GM19043 (cell line): ENCODE data around the gene LDLRAD3.
"Not testable (repeated sequence)": the region's sequence is repeated elsewhere in the genome, so short reads cannot be mapped to it uniquely, and the experiment has no call there.

Experiments used
- ATAC-seq: cut with Tn5 transposase; IDR thresholded peaks from one replicate; pipeline ENCODE4 v1.9.1; 2021; ENCODE audit warnings: low read depth; ENCODE audit not compliant: unreplicated experiment

Gene LDLRAD3

GRCh38 chr11:35986947-35987346 is 43.1 kb downstream of the LDLRAD3 start:
- no peak for ATAC-seq

DNA sequence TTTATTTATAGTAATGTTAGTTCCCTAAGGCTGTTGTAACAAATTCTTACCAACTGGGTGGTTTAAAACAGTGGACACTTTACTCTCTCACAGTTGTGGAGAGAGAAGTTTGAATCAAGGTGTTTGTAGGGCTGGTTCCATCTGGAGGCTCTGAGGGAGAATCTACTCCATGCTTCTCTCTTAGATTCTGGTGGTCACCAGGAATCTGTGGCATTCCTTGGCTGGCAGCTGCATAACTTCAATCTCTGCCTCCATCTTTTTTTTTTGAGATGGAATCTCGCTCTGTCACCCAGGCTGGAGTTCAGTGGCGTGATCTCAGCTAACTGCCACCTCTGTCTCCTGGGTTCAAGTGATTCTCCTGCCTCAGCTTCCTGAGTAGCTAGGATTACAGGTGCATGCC is 46.3 kb downstream of the LDLRAD3 start:
- no peak for ATAC-seq

GRCh38 chr11:35990816-35991215 is 47.0 kb downstream of the LDLRAD3 start:
- no peak for ATAC-seq

- no peak for ATAC-seq
Observed at GRCh38 chr11:35992548-35992947, 48.7 kb downstream of the LDLRAD3 start.

GRCh38 chr11:35994421-35994820 is 50.6 kb downstream of the LDLRAD3 start:
- no peak for ATAC-seq

- ATAC-seq: no peak
Observed at GRCh38 chr11:35995681-35996271, 51.9 kb downstream of the LDLRAD3 start.

GRCh38 chr11:35997902-35998520 is 54.1 kb downstream of the LDLRAD3 start:
- no peak for ATAC-seq

DNA sequence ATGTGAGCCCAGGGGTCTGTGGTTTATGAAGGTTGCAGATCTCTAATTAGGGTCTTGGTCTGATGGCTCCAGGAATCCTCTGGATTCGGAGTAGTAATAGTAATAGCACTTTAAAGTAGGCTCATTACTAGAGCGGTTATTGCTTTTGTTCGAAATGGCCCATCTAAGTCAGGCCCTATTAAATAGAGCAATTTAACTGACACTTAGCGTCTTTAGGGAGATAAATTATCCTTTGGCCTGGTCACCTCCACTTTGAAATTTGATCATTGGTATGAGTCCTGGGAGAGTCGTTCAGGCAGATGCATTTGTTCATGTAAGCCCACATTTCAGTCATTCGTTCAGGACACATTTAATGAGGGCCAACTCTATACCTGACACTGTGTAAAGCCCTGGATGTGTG is 54.8 kb downstream of the LDLRAD3 start:
- no peak for ATAC-seq

GRCh38 chr11:36000616-36001190 is 56.8 kb downstream of the LDLRAD3 start:
- ATAC-seq: no peak

DNA sequence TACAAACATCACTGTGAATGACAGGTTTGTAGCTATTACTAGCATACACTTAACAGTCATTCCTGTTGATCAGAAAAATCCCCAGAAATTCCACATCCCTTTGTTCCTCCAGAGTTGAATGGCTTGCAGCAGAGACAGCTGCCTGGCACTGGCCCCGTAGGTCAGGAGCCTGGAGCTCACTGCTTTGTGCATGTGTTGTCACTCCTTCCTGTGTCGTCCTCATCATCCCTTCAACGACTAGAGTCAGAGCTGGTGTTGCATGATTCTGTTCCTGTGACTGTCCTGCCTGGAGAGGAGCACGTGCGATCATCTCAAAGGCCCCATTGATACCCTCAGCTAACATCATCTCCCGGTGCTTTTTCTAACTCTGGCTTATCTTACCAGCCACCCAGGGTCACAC is 58.3 kb downstream of the LDLRAD3 start:
- ATAC-seq: no peak

GRCh38 chr11:36002796-36003195 is 58.9 kb downstream of the LDLRAD3 start:
- no peak for ATAC-seq

- ATAC-seq: no peak
Observed at GRCh38 chr11:36006556-36006955, 62.7 kb downstream of the LDLRAD3 start.

GRCh38 chr11:36007127-36007655 is 63.3 kb downstream of the LDLRAD3 start:
- ATAC-seq: no peak

GRCh38 chr11:36008584-36008983 is 64.7 kb downstream of the LDLRAD3 start:
- no peak for ATAC-seq

DNA sequence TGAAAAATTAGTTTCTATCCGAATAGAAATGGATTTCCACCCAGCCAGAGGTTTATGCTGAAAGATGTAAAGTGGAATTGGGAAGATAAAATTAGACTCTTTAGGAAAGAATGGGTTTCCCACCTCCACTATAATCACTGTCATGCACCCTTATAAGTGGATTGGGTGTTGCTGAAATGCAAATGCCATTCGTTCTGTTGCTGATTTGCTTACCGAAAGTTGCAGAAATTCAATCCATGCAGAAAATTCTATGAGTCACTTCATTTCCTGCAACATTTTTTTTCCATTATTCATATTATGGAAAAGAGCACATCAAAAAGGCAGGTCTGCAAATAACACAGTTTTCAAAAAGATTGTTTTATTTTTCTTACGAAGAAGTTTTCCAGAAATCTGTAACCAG is 65.6 kb downstream of the LDLRAD3 start:
- ATAC-seq: no peak

- no peak for ATAC-seq
Observed at GRCh38 chr11:36010010-36010740, 66.3 kb downstream of the LDLRAD3 start.

GRCh38 chr11:36011574-36011973 is 67.7 kb downstream of the LDLRAD3 start:
- ATAC-seq: no peak

DNA sequence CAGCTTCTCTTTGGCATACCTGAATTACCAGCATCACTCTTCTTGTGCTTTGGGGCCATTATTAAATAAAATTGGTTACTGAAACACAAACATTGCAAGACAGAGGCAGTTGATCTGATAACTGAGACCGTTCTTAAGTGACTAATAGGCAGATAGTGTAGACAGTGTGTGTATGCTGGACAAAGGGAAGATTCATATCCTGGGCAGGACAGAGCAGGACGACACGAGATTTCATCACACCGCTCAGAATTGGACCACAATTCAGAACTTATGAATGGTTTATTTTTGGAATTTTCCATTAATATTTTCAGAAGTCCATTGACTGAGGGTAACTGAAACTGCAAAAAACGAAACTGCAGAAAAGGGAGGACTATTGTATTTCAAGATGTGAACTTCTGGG is 68.6 kb downstream of the LDLRAD3 start:
- no peak for ATAC-seq

GRCh38 chr11:36012979-36013378 is 69.1 kb downstream of the LDLRAD3 start:
- ATAC-seq: no peak

DNA sequence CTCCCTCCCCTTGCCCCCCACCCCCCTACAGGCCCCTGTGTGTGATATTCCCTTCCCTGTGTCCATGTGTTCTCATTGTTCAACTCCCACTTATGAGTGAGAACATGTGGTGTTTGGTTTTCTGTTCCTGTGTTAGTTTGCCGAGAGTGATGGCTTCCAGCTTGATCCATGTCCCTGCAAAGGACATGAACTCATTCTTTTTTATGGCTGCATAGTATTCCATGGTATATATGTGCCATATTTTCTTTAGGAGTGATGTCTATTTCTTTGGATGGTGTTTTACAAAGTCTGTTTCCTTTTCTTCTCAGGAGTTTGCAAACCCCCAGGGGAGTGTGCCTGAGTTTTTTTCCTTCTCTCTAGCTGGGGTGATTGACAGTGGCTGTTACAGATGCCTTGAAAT is 69.6 kb downstream of the LDLRAD3 start:
- not testable (repeated sequence) for ATAC-seq
